ENCODE results near the gene TMED5. TPM values are rescaled to one million over a fixed set of nuclear protein-coding genes. Genes with fewer than 3 reads are reported as not detected.
"Not testable (repeated sequence)": the region's sequence is repeated elsewhere in the genome, so short reads cannot be mapped to it uniquely, and the experiment has no call there.

TMED5 gene
- total RNA-seq, result 49.7 and 68.9 TPM in 2 replicates

- peak; percentile 93 for DNase-seq (ENCODE audit: low read depth, low spot score)
Observed at GRCh38 chr1:93179886-93180722, at the start of gene TMED5. Gene TMED5, minus strand, starts transcription at chr1:93180413. Its CDS starts 171 bp downstream, at chr1:93180242.

GRCh38 chr1:93223023-93223675 is 42.9 kb upstream of the TMED5 start:
- no peak for DNase-seq (ENCODE audit: low read depth, low spot score)

- DNase-seq (ENCODE audit: low read depth, low spot score), result no peak
Observed at GRCh38 chr1:93221913-93222312, 41.7 kb upstream of the TMED5 start.

GRCh38 chr1:93220716-93221115 is 40.5 kb upstream of the TMED5 start:
- not testable (repeated sequence) for DNase-seq (ENCODE audit: low read depth, low spot score)

GRCh38 chr1:93219443-93219842 is 39.2 kb upstream of the TMED5 start:
- DNase-seq (ENCODE audit: low read depth, low spot score), result no peak

GRCh38 chr1:93215322-93215721 is 35.1 kb upstream of the TMED5 start:
- DNase-seq (ENCODE audit: low read depth, low spot score), result no peak

- no peak for DNase-seq (ENCODE audit: low read depth, low spot score)
Observed at GRCh38 chr1:93207211-93207610, 27.0 kb upstream of the TMED5 start.

- no peak for DNase-seq (ENCODE audit: low read depth, low spot score)
Observed at GRCh38 chr1:93206567-93206954, 26.3 kb upstream of the TMED5 start.

- DNase-seq (ENCODE audit: low read depth, low spot score), result no peak
Observed at GRCh38 chr1:93205892-93206566, 25.8 kb upstream of the TMED5 start.

- DNase-seq (ENCODE audit: low read depth, low spot score), result no peak
Observed at GRCh38 chr1:93200714-93201113, 20.5 kb upstream of the TMED5 start.

- no peak for DNase-seq (ENCODE audit: low read depth, low spot score)
Observed at GRCh38 chr1:93200086-93200620, 19.9 kb upstream of the TMED5 start.

- no peak for DNase-seq (ENCODE audit: low read depth, low spot score)
Observed at GRCh38 chr1:93199150-93199549, 18.9 kb upstream of the TMED5 start.

GRCh38 chr1:93196591-93196990 is 16.4 kb upstream of the TMED5 start:
- no peak for DNase-seq (ENCODE audit: low read depth, low spot score)

- DNase-seq (ENCODE audit: low read depth, low spot score), result no peak
Observed at GRCh38 chr1:93194231-93194990, 14.2 kb upstream of the TMED5 start.

GRCh38 chr1:93190432-93190831 is 10.2 kb upstream of the TMED5 start:
- DNase-seq (ENCODE audit: low read depth, low spot score), result no peak

GRCh38 chr1:93186667-93187066 is 6.5 kb upstream of the TMED5 start:
- DNase-seq (ENCODE audit: low read depth, low spot score), result no peak

- peak; percentile 5 for DNase-seq (ENCODE audit: low read depth, low spot score)
Observed at GRCh38 chr1:93180723-93181613, 755 bp upstream of the TMED5 start, which contains the start of gene CCDC18. Gene CCDC18, plus strand, starts transcription at chr1:93180724. Its CDS starts 2,638 bp downstream, at chr1:93183362.

- DNase-seq (ENCODE audit: low read depth, low spot score), result no peak
Observed at GRCh38 chr1:93178418-93178817, 1.8 kb downstream of the TMED5 start.

- no peak for DNase-seq (ENCODE audit: low read depth, low spot score)
Observed at GRCh38 chr1:93177991-93178390, 2.2 kb downstream of the TMED5 start.

- DNase-seq (ENCODE audit: low read depth, low spot score), result not testable (repeated sequence)
Observed at GRCh38 chr1:93174638-93175037, 5.6 kb downstream of the TMED5 start.
